ENCODE data around the gene OAS2. TPM values are rescaled to one million over a fixed set of nuclear protein-coding genes. Genes with fewer than 3 reads are reported as not detected.

Gene OAS2
- total RNA-seq, 4 donors from 2014 or later, result 1.2 to 4.2 (median 3.2) TPM

DNA sequence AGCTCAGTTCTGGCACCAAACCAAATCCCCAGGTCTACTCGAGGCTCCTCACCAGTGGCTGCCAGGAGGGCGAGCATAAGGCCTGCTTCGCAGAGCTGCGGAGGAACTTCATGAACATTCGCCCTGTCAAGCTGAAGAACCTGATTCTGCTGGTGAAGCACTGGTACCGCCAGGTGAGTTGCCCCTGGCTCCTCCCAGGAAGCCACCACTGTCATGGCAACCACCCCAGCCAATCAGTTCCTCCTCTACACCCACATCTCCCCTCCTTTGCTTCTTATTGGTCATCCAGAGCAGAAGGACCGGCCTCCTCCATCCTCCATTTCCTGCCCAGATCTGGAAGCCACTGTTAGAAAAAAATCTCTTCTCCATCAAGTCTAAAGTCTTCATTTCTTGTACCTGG is 17.2 kb upstream of the OAS2 start:
- peaks cover 54% of the 10 kb centered on the region for H3K36me3 ChIP-seq
- H3K4me3 ChIP-seq, result no peak overlapping the region
- 91% methylated on average over 7 of the region's 7 CpGs for WGBS
- DNase-seq (ENCODE audit: low spot score in 2 of 2), result no peak
- H3K4me1 ChIP-seq, result no peaks in the 10 kb centered on the region
- H3K9me3 ChIP-seq, result no peaks in the 10 kb centered on the region
- no peaks in the 10 kb centered on the region for H3K27me3 ChIP-seq
- no peak for TF ChIP-seq POLR2AphosphoS5 (IDR thresholded peaks at IDR 0.05)
- no peak for TF ChIP-seq POLR2A (IDR thresholded peaks at IDR 0.05)
- TF ChIP-seq, protein P1, sequence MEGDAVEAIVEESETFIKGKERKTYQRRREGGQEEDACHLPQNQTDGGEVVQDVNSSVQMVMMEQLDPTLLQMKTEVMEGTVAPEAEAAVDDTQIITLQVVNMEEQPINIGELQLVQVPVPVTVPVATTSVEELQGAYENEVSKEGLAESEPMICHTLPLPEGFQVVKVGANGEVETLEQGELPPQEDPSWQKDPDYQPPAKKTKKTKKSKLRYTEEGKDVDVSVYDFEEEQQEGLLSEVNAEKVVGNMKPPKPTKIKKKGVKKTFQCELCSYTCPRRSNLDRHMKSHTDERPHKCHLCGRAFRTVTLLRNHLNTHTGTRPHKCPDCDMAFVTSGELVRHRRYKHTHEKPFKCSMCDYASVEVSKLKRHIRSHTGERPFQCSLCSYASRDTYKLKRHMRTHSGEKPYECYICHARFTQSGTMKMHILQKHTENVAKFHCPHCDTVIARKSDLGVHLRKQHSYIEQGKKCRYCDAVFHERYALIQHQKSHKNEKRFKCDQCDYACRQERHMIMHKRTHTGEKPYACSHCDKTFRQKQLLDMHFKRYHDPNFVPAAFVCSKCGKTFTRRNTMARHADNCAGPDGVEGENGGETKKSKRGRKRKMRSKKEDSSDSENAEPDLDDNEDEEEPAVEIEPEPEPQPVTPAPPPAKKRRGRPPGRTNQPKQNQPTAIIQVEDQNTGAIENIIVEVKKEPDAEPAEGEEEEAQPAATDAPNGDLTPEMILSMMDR (IDR thresholded peaks at IDR 0.05), result no peak
- TF ChIP-seq EP300 (IDR thresholded peaks at IDR 0.05), result no peak
- H3K27ac ChIP-seq, result no peak overlapping the region

DNA sequence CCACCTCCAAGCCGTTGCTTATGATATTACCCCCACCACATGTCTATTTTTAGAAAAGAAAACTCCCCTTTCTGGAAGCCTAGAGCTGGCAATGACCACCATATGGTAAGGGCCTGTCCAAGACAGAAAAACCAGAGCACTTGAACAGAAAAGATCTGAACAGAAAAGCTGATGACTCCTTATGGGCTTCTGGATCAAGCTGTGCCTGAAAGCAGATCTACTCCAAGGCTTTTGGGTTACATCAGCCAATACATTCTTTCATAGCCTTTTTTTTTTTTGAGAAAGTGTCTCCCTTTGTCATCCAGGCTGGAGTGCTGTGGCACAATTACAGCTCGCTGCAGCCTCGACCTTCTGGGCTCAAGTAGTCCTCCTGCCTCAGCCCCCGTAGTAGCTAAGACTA is 16.8 kb upstream of the OAS2 start:
- WGBS, result 88% methylated on average over 4 of the region's 4 CpGs
- no peaks in the 10 kb centered on the region for H3K27me3 ChIP-seq
- H3K27ac ChIP-seq, result no peak overlapping the region
- no peaks in the 10 kb centered on the region for H3K9me3 ChIP-seq
- no peaks in the 10 kb centered on the region for H3K4me1 ChIP-seq
- DNase-seq (ENCODE audit: low spot score in 2 of 2), result no peak
- H3K4me3 ChIP-seq, result no peak overlapping the region
- H3K36me3 ChIP-seq, result peaks cover 58% of the 10 kb centered on the region
- TF ChIP-seq POLR2A (IDR thresholded peaks at IDR 0.05) (no peak), EP300 (IDR thresholded peaks at IDR 0.05) (no peak), POLR2AphosphoS5 (IDR thresholded peaks at IDR 0.05) (no peak)
- TF ChIP-seq, protein P1 (IDR thresholded peaks at IDR 0.05), result no peak

DNA sequence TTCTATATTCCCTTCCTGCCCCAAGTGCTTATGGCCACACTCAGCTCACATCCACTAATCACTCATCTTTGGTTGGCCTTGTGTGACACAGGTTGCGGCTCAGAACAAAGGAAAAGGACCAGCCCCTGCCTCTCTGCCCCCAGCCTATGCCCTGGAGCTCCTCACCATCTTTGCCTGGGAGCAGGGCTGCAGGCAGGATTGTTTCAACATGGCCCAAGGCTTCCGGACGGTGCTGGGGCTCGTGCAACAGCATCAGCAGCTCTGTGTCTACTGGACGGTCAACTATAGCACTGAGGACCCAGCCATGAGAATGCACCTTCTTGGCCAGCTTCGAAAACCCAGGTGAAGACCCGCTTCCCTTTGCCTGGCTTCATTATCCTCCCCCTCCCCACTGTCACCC is 15.8 kb upstream of the OAS2 start:
- WGBS, result over 99% methylated on average over 7 of the region's 7 CpGs
- Histone ChIP-seq H3K4me3 (no peak overlapping the region), H3K27me3 (no peaks in the 10 kb centered on the region), H3K27ac (no peak overlapping the region), H3K36me3 (peaks cover 68% of the 10 kb centered on the region), H3K9me3 (no peaks in the 10 kb centered on the region), H3K4me1 (no peaks in the 10 kb centered on the region)
- TF ChIP-seq EP300 (IDR thresholded peaks at IDR 0.05) (no peak), POLR2AphosphoS5 (IDR thresholded peaks at IDR 0.05) (no peak), POLR2A (IDR thresholded peaks at IDR 0.05) (no peak)
- TF ChIP-seq, protein P1 (IDR thresholded peaks at IDR 0.05), result no peak
- DNase-seq (ENCODE audit: low spot score in 2 of 2), result no peak

DNA sequence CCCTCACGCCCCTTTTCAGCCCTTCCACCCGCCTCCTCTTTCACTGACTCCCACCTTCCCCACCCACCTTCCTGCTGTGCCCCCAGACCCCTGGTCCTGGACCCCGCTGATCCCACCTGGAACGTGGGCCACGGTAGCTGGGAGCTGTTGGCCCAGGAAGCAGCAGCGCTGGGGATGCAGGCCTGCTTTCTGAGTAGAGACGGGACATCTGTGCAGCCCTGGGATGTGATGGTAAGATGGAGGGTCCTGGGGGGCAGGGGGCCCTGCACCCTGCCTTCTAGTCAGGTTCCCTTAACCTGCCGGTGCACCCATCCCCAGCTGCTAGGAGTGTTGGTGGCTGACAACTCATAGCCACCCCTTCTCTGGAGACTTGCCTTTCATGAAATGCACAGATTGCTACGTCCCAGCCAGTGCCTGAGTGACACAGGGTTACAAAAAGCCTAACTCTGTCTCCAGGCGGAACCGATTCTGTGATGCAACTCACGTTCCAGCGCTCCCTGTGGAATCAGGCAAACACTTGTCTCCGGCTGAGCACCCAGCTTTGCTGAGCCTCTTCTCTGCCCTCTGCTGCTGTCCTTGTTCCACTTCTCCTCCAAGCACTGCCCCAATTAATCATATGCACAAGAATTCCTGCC is 15.0 kb upstream of the OAS2 start:
- H3K4me3 ChIP-seq, result no peak overlapping the region
- H3K36me3 ChIP-seq, result peaks cover 76% of the 10 kb centered on the region
- DNase-seq (ENCODE audit: low spot score in 2 of 2), result no peak
- 94% methylated on average over 12 of the region's 14 CpGs for WGBS
- no peaks in the 10 kb centered on the region for H3K9me3 ChIP-seq
- no peak overlapping the region for H3K27ac ChIP-seq
- H3K27me3 ChIP-seq, result no peaks in the 10 kb centered on the region
- no peaks in the 10 kb centered on the region for H3K4me1 ChIP-seq
- TF ChIP-seq EP300 (IDR thresholded peaks at IDR 0.05), result no peak
- TF ChIP-seq POLR2A (IDR thresholded peaks at IDR 0.05), result no peak

DNA sequence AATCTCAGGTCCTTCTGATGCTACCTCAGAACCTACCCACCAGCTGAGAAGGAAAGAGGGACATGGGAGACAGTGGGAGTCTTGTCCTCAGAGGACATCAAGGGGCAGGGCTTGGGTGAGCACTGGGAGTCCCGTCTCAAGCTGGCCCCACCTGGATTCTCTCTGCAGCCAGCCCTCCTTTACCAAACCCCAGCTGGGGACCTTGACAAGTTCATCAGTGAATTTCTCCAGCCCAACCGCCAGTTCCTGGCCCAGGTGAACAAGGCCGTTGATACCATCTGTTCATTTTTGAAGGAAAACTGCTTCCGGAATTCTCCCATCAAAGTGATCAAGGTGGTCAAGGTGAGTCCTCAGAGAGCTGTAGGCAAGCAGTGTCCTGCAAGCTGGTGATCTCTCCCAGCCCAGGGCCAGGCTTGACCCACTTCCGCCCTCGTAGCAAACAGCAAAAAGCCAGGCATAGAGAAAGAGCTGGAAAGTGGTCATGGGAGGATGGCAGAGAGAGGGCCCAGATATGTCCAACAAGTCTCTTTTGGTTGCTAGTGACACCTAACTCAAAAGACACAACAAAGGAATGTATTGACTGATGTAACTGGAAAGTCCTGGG is 14.2 kb upstream of the OAS2 start:
- no peak overlapping the region for H3K4me3 ChIP-seq
- DNase-seq (ENCODE audit: low spot score in 2 of 2), result no peak
- TF ChIP-seq EP300 (IDR thresholded peaks at IDR 0.05) (no peak), POLR2AphosphoS5 (IDR thresholded peaks at IDR 0.05) (no peak), POLR2A (IDR thresholded peaks at IDR 0.05) (no peak)
- TF ChIP-seq, protein P1 (IDR thresholded peaks at IDR 0.05), result no peak
- peaks cover 75% of the 10 kb centered on the region for H3K36me3 ChIP-seq
- no peaks in the 10 kb centered on the region for H3K4me1 ChIP-seq
- 98% methylated on average over 6 of the region's 6 CpGs for WGBS
- H3K9me3 ChIP-seq, result no peaks in the 10 kb centered on the region
- H3K27me3 ChIP-seq, result no peaks in the 10 kb centered on the region
- no peak overlapping the region for H3K27ac ChIP-seq

All from suprapubic skin (tissue), 4 donors.